K562 (cell line): Measurements from ENCODE around the gene METRN. TPM values are rescaled to one million over a fixed set of nuclear protein-coding genes. Genes with fewer than 3 reads are reported as not detected.

ENCODE experiments used
- CSDE1 ChIP-seq, 2 experiments: fragments of 450-650 bp; IDR thresholded peaks; 2 replicates each; pipeline ENCODE4 v1.6.1; 2016; ENCODE audit warnings: mild to moderate bottlenecking in 1 of 2
- FUS ChIP-seq: fragments of 200-400 bp; formaldehyde crosslinking; optimal IDR thresholded peaks from 2 replicates; pipeline ENCODE3; 2017; ENCODE audit warnings: low read depth, low read length
- NELFE ChIP-seq: IDR thresholded peaks from 2 replicates; pipeline ENCODE4 v1.6.1; 2011; ENCODE audit warnings: mild to moderate bottlenecking; ENCODE audit not compliant: insufficient read depth, insufficient read length
- NFIX ChIP-seq: fragments of 250-450 bp; sonication (Bioruptor Pico); IDR thresholded peaks from 2 replicates; pipeline ENCODE4 v1.4.0; 2020; ENCODE audit warnings: low read depth, mild to moderate bottlenecking, moderate library complexity
- SAFB2 ChIP-seq: fragments of 200-400 bp; formaldehyde crosslinking; IDR thresholded peaks from 2 replicates; pipeline ENCODE4 v1.6.1; 2018; ENCODE audit warnings: borderline replicate concordance, low read length, low read depth, moderate library complexity; ENCODE audit not compliant: severe bottlenecking
- TAF1 ChIP-seq: IDR thresholded peaks from 2 replicates; pipeline ENCODE4 v1.6.1; 2011; ENCODE audit warnings: mild to moderate bottlenecking, low read length, moderate library complexity; ENCODE audit not compliant: insufficient read depth, control insufficient read depth, severe bottlenecking; ENCODE audit errors: extremely low read depth
- ZFX ChIP-seq: sonication (generic); formaldehyde crosslinking; IDR thresholded peaks from 2 replicates; pipeline ENCODE4 v1.8.0; 2022; ENCODE audit warnings: mild to moderate bottlenecking, missing genetic modification reagents, moderate library complexity
- ZNF146 ChIP-seq: IDR thresholded peaks from one replicate; pipeline ENCODE4 v1.6.1; 2018; ENCODE audit warnings: missing compliant biosample characterization; ENCODE audit not compliant: unreplicated experiment
- ZNF174 ChIP-seq: fragments of 250-450 bp; sonication (Bioruptor Pico); IDR thresholded peaks from 2 replicates; pipeline ENCODE4 v1.4.0; 2020; ENCODE audit warnings: mild to moderate bottlenecking
- ZNF77 ChIP-seq: fragments of 250-450 bp; sonication (Bioruptor Pico); IDR thresholded peaks from 2 replicates; pipeline ENCODE4 v1.5.0; 2020
- ZNF778 ChIP-seq: fragments of 450-650 bp; formaldehyde crosslinking; IDR thresholded peaks from 2 replicates; pipeline ENCODE4 v1.4.0; 2020; ENCODE audit warnings: mild to moderate bottlenecking, moderate library complexity
- polyA plus RNA-seq, 8 experiments: library from polyadenylated mRNA; depleted of rRNA in 4 of 8; stranded (reverse) in 5 of 8; unstranded in 3 of 8; fragments of >200 nt; fragmentation: Nextera tagmentation in 2 of 8; fragmentation: Illumina TruSeq in 1 of 8; extraction: Ambion mirVana in 2 of 8; extraction: Trizol in 1 of 8; gene quantifications; 2 replicates each; pipeline versions ENCODE4 v1.2.1 to v1.2.3, GENCODE V29; 2011 to 2014; ENCODE audit warnings: inconsistent platforms in 1 of 8, missing spikeins in 1 of 8
- total RNA-seq, 7 experiments: library from RNA; depleted of rRNA in 6 of 7; stranded (reverse); fragments of >200 nt in 6 of 7; fragmentation: Illumina TruSeq in 2 of 7; extraction: Trizol in 2 of 7; gene quantifications; 2 replicates each; pipeline versions ENCODE4 v1.2.1 to v1.2.3, GENCODE V29; 2011 to 2021; ENCODE audit warnings: low replicate concordance in 1 of 7
- TF ChIP-seq, protein P1 (sequence below): sonication (generic); IDR thresholded peaks from 2 replicates; pipeline ENCODE4 v1.6.1; 2016
- TF ChIP-seq, protein P2 (sequence below): fragments of 450-650 bp; IDR thresholded peaks from 2 replicates; pipeline ENCODE4 v1.6.1; 2016; ENCODE audit warnings: missing biosample characterization, missing genetic modification characterization
- TF ChIP-seq, protein P3 (sequence below), 2 experiments: IDR thresholded peaks; 2 replicates each; pipeline ENCODE4 v1.6.1; 2011; ENCODE audit warnings: borderline replicate concordance in 1 of 2, control low read depth in 1 of 2, low read depth in 1 of 2, low read length in 1 of 2, mild to moderate bottlenecking in 1 of 2, mixed read lengths in 1 of 2, moderate library complexity in 1 of 2; ENCODE audit not compliant: insufficient read depth in 1 of 2, insufficient read length in 1 of 2, poor library complexity in 1 of 2, severe bottlenecking in 1 of 2; ENCODE audit errors: extremely low read depth in 1 of 2
- TF ChIP-seq, protein P4 (sequence below), 2 experiments: fragments of 450-650 bp; formaldehyde crosslinking in 1 of 2; IDR thresholded peaks; 2 replicates each; pipeline versions ENCODE4 v1.4.0 to v1.6.1; 2014 to 2020; ENCODE audit warnings: mild to moderate bottlenecking in 2 of 2, borderline replicate concordance in 1 of 2, low read depth in 1 of 2

The METRN gene
- total and polyA plus RNA-seq, 9 of the 15 experiments (the other 6 are each of a cell fraction or from before 2014, with no cell fraction given), result 0.20 to 89.8 (median 15.4) TPM

DNA sequence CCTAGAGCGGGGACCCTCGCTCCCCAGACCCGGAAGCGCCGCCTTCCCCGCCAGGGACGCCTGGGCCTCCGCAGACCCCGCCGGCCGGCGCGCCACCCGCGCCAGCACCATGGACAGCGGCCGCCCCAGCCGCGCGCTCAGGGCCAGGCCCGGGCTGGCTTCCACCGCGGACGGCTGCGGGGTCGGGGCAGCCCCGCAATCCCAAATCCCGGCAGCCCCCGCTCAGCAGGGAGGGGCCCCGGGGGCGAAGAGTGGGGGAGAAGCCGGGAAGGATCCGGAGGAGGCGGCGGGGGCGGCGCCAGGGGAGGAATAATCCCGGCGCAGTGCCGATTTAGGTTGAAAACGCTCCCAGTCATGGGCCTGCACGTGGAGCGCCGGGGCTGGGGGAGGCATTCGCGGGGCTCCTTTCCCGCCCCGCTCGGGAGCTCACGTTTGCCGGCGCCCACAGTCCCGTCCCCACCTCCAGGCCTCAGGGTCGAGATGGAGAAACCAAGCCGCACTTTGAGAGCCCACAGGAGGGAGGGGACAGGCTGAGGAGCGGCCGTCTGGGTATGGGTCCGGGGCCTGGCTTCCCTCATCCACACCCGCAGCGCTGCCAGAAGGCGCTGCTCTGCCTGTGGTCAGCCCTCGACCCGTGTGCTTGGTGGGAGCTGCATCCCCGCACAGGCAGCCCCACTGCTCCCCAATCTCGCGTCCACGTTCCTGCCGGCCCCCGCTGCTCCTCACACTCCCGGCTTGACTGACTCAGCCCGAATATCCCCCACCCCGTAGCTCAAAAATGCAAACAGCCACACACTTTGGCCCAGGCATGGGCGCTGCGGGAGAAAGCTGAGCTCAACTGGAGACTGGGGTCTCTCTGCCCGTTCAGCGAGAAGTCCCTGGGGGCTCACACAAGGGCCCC is 14.0 kb upstream of the METRN start (continued):
- TF ChIP-seq SAFB2 (no peak), ZNF77 (CRISPR knock-in tag) (no peak), ZNF778 (CRISPR knock-in tag) (no peak), NELFE (no peak), CSDE1 (IDR thresholded peaks at IDR 0.05) (no peak), FUS (peak; percentile 40), NFIX (CRISPR knock-in tag) (no peak), TAF1 (no peak), ZNF146 (CRISPR knock-in tag) (no peak), ZNF174 (no peak), ZFX (CRISPR knock-in tag) (peak; percentile 24; the same call in 1 of the 2 replicates)
- TF ChIP-seq, protein P1, sequence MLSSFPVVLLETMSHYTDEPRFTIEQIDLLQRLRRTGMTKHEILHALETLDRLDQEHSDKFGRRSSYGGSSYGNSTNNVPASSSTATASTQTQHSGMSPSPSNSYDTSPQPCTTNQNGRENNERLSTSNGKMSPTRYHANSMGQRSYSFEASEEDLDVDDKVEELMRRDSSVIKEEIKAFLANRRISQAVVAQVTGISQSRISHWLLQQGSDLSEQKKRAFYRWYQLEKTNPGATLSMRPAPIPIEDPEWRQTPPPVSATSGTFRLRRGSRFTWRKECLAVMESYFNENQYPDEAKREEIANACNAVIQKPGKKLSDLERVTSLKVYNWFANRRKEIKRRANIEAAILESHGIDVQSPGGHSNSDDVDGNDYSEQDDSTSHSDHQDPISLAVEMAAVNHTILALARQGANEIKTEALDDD, result no peak
- TF ChIP-seq, protein P2, sequence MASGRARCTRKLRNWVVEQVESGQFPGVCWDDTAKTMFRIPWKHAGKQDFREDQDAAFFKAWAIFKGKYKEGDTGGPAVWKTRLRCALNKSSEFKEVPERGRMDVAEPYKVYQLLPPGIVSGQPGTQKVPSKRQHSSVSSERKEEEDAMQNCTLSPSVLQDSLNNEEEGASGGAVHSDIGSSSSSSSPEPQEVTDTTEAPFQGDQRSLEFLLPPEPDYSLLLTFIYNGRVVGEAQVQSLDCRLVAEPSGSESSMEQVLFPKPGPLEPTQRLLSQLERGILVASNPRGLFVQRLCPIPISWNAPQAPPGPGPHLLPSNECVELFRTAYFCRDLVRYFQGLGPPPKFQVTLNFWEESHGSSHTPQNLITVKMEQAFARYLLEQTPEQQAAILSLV (tag), result no peak
- TF ChIP-seq, protein P3, sequence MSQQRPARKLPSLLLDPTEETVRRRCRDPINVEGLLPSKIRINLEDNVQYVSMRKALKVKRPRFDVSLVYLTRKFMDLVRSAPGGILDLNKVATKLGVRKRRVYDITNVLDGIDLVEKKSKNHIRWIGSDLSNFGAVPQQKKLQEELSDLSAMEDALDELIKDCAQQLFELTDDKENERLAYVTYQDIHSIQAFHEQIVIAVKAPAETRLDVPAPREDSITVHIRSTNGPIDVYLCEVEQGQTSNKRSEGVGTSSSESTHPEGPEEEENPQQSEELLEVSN (IDR thresholded peaks at IDR 0.05; ENCODE audit: borderline replicate concordance in 1 of 2, extremely low read depth in 1 of 2, insufficient read depth in 1 of 2, insufficient read length in 1 of 2, low read depth in 1 of 2, low read length in 1 of 2, poor library complexity in 1 of 2, severe bottlenecking in 1 of 2), result peak in 1 of 2 experiments; percentile 41
- TF ChIP-seq, protein P4, sequence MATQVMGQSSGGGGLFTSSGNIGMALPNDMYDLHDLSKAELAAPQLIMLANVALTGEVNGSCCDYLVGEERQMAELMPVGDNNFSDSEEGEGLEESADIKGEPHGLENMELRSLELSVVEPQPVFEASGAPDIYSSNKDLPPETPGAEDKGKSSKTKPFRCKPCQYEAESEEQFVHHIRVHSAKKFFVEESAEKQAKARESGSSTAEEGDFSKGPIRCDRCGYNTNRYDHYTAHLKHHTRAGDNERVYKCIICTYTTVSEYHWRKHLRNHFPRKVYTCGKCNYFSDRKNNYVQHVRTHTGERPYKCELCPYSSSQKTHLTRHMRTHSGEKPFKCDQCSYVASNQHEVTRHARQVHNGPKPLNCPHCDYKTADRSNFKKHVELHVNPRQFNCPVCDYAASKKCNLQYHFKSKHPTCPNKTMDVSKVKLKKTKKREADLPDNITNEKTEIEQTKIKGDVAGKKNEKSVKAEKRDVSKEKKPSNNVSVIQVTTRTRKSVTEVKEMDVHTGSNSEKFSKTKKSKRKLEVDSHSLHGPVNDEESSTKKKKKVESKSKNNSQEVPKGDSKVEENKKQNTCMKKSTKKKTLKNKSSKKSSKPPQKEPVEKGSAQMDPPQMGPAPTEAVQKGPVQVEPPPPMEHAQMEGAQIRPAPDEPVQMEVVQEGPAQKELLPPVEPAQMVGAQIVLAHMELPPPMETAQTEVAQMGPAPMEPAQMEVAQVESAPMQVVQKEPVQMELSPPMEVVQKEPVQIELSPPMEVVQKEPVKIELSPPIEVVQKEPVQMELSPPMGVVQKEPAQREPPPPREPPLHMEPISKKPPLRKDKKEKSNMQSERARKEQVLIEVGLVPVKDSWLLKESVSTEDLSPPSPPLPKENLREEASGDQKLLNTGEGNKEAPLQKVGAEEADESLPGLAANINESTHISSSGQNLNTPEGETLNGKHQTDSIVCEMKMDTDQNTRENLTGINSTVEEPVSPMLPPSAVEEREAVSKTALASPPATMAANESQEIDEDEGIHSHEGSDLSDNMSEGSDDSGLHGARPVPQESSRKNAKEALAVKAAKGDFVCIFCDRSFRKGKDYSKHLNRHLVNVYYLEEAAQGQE (IDR thresholded peaks at IDR 0.05; ENCODE audit: borderline replicate concordance), result peak; percentile 99
- TF ChIP-seq, protein P4 (CRISPR knock-in tag; IDR thresholded peaks at IDR 0.05; ENCODE audit: low read depth), result peak; percentile 99
